ENCODE data around the gene BDH1.

BDH1 gene

GRCh38 chr3:197539651-197540051 lies 16.1 kb downstream of the BDH1 start:
- Histone ChIP-seq H3K27ac (ENCODE audit: low read length) (no peak overlapping the region), H3F3A (ENCODE audit: insufficient read depth, low read length) (no peaks in the 10 kb centered on the region), H3K79me2 (ENCODE audit: low read length) (peaks cover 45% of the 10 kb centered on the region), H3K27me3 (replicated peaks; ENCODE audit: insufficient read depth, low read length) (no peaks in the 10 kb centered on the region), H3K9me3 (replicated peaks; ENCODE audit: insufficient read depth, low read length) (no peaks in the 10 kb centered on the region), H3K4me2 (ENCODE audit: low read depth, low read length) (no peak overlapping the region), H3K9me2 (replicated peaks; ENCODE audit: insufficient read depth, low read length) (no peaks in the 10 kb centered on the region), H3K4me3 (ENCODE audit: low read length) (no peak overlapping the region), H2AFZ (ENCODE audit: low read length) (no peak overlapping the region), H4K20me1 (ENCODE audit: insufficient read depth, low read length) (no peaks in the 10 kb centered on the region), H3K9ac (ENCODE audit: low read length) (no peak overlapping the region), H3K4me1 (ENCODE audit: low read length) (no peaks in the 10 kb centered on the region), H3K36me3 (replicated peaks; ENCODE audit: insufficient read depth, low read length) (peaks cover 14% of the 10 kb centered on the region; the same call in 1 of the 2 replicates)
- TF ChIP-seq EZH2 (optimal IDR thresholded peaks at IDR 0.05; ENCODE audit: low read depth, low read length) = no peak
- TF ChIP-seq EZH2phosphoT487 (IDR thresholded peaks at IDR 0.05; ENCODE audit: low read length) = no peak
- TF ChIP-seq CTCF (IDR thresholded peaks at IDR 0.05; ENCODE audit: low read length) = no peak
- DNase-seq = no peak

- Histone ChIP-seq H3K4me2 (ENCODE audit: low read depth, low read length) (no peak overlapping the region), H3K27ac (ENCODE audit: low read length) (no peak overlapping the region)
Measured at GRCh38 chr3:197533927-197534725, 21.6 kb downstream of the BDH1 start.

GRCh38 chr3:197533396-197533795 lies 22.4 kb downstream of the BDH1 start:
- Histone ChIP-seq H3K4me1 (ENCODE audit: low read length) (no peaks in the 10 kb centered on the region), H3K27ac (ENCODE audit: low read length) (no peak overlapping the region), H3K4me3 (ENCODE audit: low read length) (no peak overlapping the region), H3K9me2 (replicated peaks; ENCODE audit: insufficient read depth, low read length) (no peaks in the 10 kb centered on the region), H3F3A (ENCODE audit: insufficient read depth, low read length) (no peaks in the 10 kb centered on the region), H2AFZ (ENCODE audit: low read length) (no peak overlapping the region), H3K9me3 (replicated peaks; ENCODE audit: insufficient read depth, low read length) (no peaks in the 10 kb centered on the region), H4K20me1 (ENCODE audit: insufficient read depth, low read length) (no peaks in the 10 kb centered on the region), H3K27me3 (replicated peaks; ENCODE audit: insufficient read depth, low read length) (no peaks in the 10 kb centered on the region), H3K4me2 (ENCODE audit: low read depth, low read length) (no peak overlapping the region), H3K79me2 (ENCODE audit: low read length) (no peaks in the 10 kb centered on the region), H3K36me3 (replicated peaks; ENCODE audit: insufficient read depth, low read length) (peaks cover 17% of the 10 kb centered on the region), H3K9ac (ENCODE audit: low read length) (no peak overlapping the region)
- no peak for DNase-seq
- TF ChIP-seq EZH2phosphoT487 (IDR thresholded peaks at IDR 0.05; ENCODE audit: low read length) = no peak
- no peak for TF ChIP-seq EZH2 (optimal IDR thresholded peaks at IDR 0.05; ENCODE audit: low read depth, low read length)
- TF ChIP-seq CTCF (IDR thresholded peaks at IDR 0.05; ENCODE audit: low read length) = no peak

More at GRCh38 chr3:197533927-197534725, 21.6 kb downstream of the BDH1 start:
- no peak for TF ChIP-seq EZH2 (optimal IDR thresholded peaks at IDR 0.05; ENCODE audit: low read depth, low read length)
- no peak overlapping the region for H3K9ac ChIP-seq (ENCODE audit: low read length)
- no peaks in the 10 kb centered on the region for H3K9me2 ChIP-seq (replicated peaks; ENCODE audit: insufficient read depth, low read length)
- H3K79me2 ChIP-seq (ENCODE audit: low read length) = no peaks in the 10 kb centered on the region
- H3K4me3 ChIP-seq (ENCODE audit: low read length) = no peak overlapping the region
- H3K4me1 ChIP-seq (ENCODE audit: low read length) = no peaks in the 10 kb centered on the region
- no peaks in the 10 kb centered on the region for H3F3A ChIP-seq (ENCODE audit: insufficient read depth, low read length)
- no peaks in the 10 kb centered on the region for H3K9me3 ChIP-seq (replicated peaks; ENCODE audit: insufficient read depth, low read length)
- no peak overlapping the region for H2AFZ ChIP-seq (ENCODE audit: low read length)
- no peaks in the 10 kb centered on the region for H3K27me3 ChIP-seq (replicated peaks; ENCODE audit: insufficient read depth, low read length)
- H4K20me1 ChIP-seq (ENCODE audit: insufficient read depth, low read length) = no peaks in the 10 kb centered on the region
- no peak for DNase-seq
- H3K36me3 ChIP-seq (replicated peaks; ENCODE audit: insufficient read depth, low read length) = peaks cover 14% of the 10 kb centered on the region

GRCh38 chr3:197532388-197532787 lies 23.4 kb downstream of the BDH1 start:
- no peak overlapping the region for H3K4me3 ChIP-seq (ENCODE audit: low read length)
- H3K36me3 ChIP-seq (replicated peaks; ENCODE audit: insufficient read depth, low read length) = peaks cover 20% of the 10 kb centered on the region
- no peaks in the 10 kb centered on the region for H4K20me1 ChIP-seq (ENCODE audit: insufficient read depth, low read length)
- H3K9me3 ChIP-seq (replicated peaks; ENCODE audit: insufficient read depth, low read length) = no peaks in the 10 kb centered on the region
- no peaks in the 10 kb centered on the region for H3F3A ChIP-seq (ENCODE audit: insufficient read depth, low read length)
- no peak overlapping the region for H3K9ac ChIP-seq (ENCODE audit: low read length)
- H3K27me3 ChIP-seq (replicated peaks; ENCODE audit: insufficient read depth, low read length) = no peaks in the 10 kb centered on the region
- no peaks in the 10 kb centered on the region for H3K9me2 ChIP-seq (replicated peaks; ENCODE audit: insufficient read depth, low read length)
- TF ChIP-seq EZH2 (optimal IDR thresholded peaks at IDR 0.05; ENCODE audit: low read depth, low read length) (no peak), EZH2phosphoT487 (IDR thresholded peaks at IDR 0.05; ENCODE audit: low read length) (no peak), CTCF (IDR thresholded peaks at IDR 0.05; ENCODE audit: low read length) (no peak)
- H3K27ac ChIP-seq (ENCODE audit: low read length) = no peak overlapping the region
- H3K4me2 ChIP-seq (ENCODE audit: low read depth, low read length) = no peak overlapping the region
- H3K79me2 ChIP-seq (ENCODE audit: low read length) = no peaks in the 10 kb centered on the region
- H2AFZ ChIP-seq (ENCODE audit: low read length) = no peak overlapping the region
- no peaks in the 10 kb centered on the region for H3K4me1 ChIP-seq (ENCODE audit: low read length)
- no peak for DNase-seq

Data from MM.1S (cell line).